Measurements from ENCODE around the gene AQP3. TPM values are rescaled to one million over a fixed set of nuclear protein-coding genes. Genes with fewer than 3 reads are reported as not detected.

Gene AQP3
- total and polyA plus RNA-seq, 2 experiments from 2014 or later: 6.8 to 7.2 TPM

GRCh38 chr9:33453999-33454660 lies 6.7 kb upstream of the AQP3 start:
- TF ChIP-seq CTCF (IDR thresholded peaks at IDR 0.05; ENCODE audit: low read depth, low read length): no peak

GRCh38 chr9:33453286-33453860 lies 6.0 kb upstream of the AQP3 start:
- Histone ChIP-seq H3K4me1 (ENCODE audit: low read depth) (no peaks in the 10 kb centered on the region), H3K27ac (no peak overlapping the region), H3K4me3 (no peak overlapping the region), H3K9me3 (ENCODE audit: low read depth) (no peaks in the 10 kb centered on the region), H3K27me3 (no peaks in the 10 kb centered on the region), H3K36me3 (no peaks in the 10 kb centered on the region)
- DNase-seq (ENCODE audit: low read depth in 1 of 2, low spot score in 1 of 2): no peak
- no peak for TF ChIP-seq CTCF (IDR thresholded peaks at IDR 0.05; ENCODE audit: low read depth, low read length)

More at GRCh38 chr9:33453999-33454660, 6.7 kb upstream of the AQP3 start:
- Histone ChIP-seq H3K4me1 (ENCODE audit: low read depth) (no peaks in the 10 kb centered on the region), H3K4me3 (no peak overlapping the region), H3K27me3 (no peaks in the 10 kb centered on the region), H3K9me3 (ENCODE audit: low read depth) (no peaks in the 10 kb centered on the region), H3K27ac (no peak overlapping the region), H3K36me3 (no peaks in the 10 kb centered on the region)
- DNase-seq (ENCODE audit: low read depth in 1 of 2, low spot score in 1 of 2): no peak

- no peak overlapping the region for H3K4me3 ChIP-seq
- no peaks in the 10 kb centered on the region for H3K36me3 ChIP-seq
- peak; percentile 83 to 88 for DNase-seq (ENCODE audit: low read depth in 1 of 2, low spot score in 1 of 2)
- H3K27ac ChIP-seq: no peak overlapping the region
- peak; percentile 93 for TF ChIP-seq CTCF (IDR thresholded peaks at IDR 0.05; ENCODE audit: low read depth, low read length)
- no peaks in the 10 kb centered on the region for H3K27me3 ChIP-seq
- H3K9me3 ChIP-seq (ENCODE audit: low read depth): no peaks in the 10 kb centered on the region
- no peaks in the 10 kb centered on the region for H3K4me1 ChIP-seq (ENCODE audit: low read depth)
Observed at GRCh38 chr9:33452828-33453271, 5.5 kb upstream of the AQP3 start.

- H3K36me3 ChIP-seq: no peaks in the 10 kb centered on the region
- no peak for DNase-seq (ENCODE audit: low read depth in 1 of 2, low spot score in 1 of 2)
- H3K27me3 ChIP-seq: no peaks in the 10 kb centered on the region
- H3K9me3 ChIP-seq (ENCODE audit: low read depth): no peaks in the 10 kb centered on the region
- H3K27ac ChIP-seq: no peak overlapping the region
- no peak overlapping the region for H3K4me3 ChIP-seq
- H3K4me1 ChIP-seq (ENCODE audit: low read depth): no peaks in the 10 kb centered on the region
- no peak for TF ChIP-seq CTCF (IDR thresholded peaks at IDR 0.05; ENCODE audit: low read depth, low read length)
Observed at GRCh38 chr9:33450621-33451146, 3.3 kb upstream of the AQP3 start.

- no peak overlapping the region for H3K4me3 ChIP-seq
- no peaks in the 10 kb centered on the region for H3K4me1 ChIP-seq (ENCODE audit: low read depth)
- no peaks in the 10 kb centered on the region for H3K27me3 ChIP-seq
- H3K36me3 ChIP-seq: no peaks in the 10 kb centered on the region
- DNase-seq (ENCODE audit: low read depth in 1 of 2, low spot score in 1 of 2): no peak
- TF ChIP-seq CTCF (IDR thresholded peaks at IDR 0.05; ENCODE audit: low read depth, low read length): no peak
- H3K9me3 ChIP-seq (ENCODE audit: low read depth): no peaks in the 10 kb centered on the region
- no peak overlapping the region for H3K27ac ChIP-seq
Observed at GRCh38 chr9:33449715-33450114, 2.3 kb upstream of the AQP3 start.
